HAP-1 (cell line): ENCODE results near the gene POM121.
"Not testable (repeated sequence)": the region's sequence is repeated elsewhere in the genome, so short reads cannot be mapped to it uniquely, and the experiment has no call there.

Source experiments
- DNase-seq, 2 experiments: peaks; one replicate each; pipeline ENCODE4 v3.0.0-alpha.2; 2016 to 2020; ENCODE audit warnings: low spot score in 2 of 2
- H3K27me3 ChIP-seq: fragments of 250-450 bp; sonication (Bioruptor Pico); 2 replicates; pipeline ENCODE4 v1.5.1; 2020; ENCODE audit warnings: low read depth, mild to moderate bottlenecking, moderate library complexity
- H3K36me3 ChIP-seq: fragments of 250-450 bp; sonication (Bioruptor Pico); replicated peaks from 2 replicates; pipeline ENCODE4 v1.5.1; 2020; ENCODE audit warnings: mild to moderate bottlenecking
- H3K4me1 ChIP-seq: fragments of 250-450 bp; sonication (Bioruptor Pico); 2 replicates; pipeline ENCODE4 v1.5.1; 2020; ENCODE audit warnings: mild to moderate bottlenecking
- H3K4me3 ChIP-seq: fragments of 250-450 bp; sonication (Bioruptor Pico); 2 replicates; pipeline ENCODE4 v1.5.1; 2020; ENCODE audit warnings: mild to moderate bottlenecking, moderate library complexity
- H3K9me3 ChIP-seq: fragments of 250-450 bp; sonication (Bioruptor Pico); 2 replicates; pipeline ENCODE4 v1.5.1; 2020; ENCODE audit warnings: mild to moderate bottlenecking, moderate library complexity
- in situ Hi-C: fragments of 300-500 bp; cut with MboI; formaldehyde crosslinking; loops from 3 replicates; pipeline ENCODE4 v1.14.3; 2020; ENCODE audit warnings: low sequenced_read_pairs, inconsistent platforms, mixed read lengths

The POM121 gene

DNA sequence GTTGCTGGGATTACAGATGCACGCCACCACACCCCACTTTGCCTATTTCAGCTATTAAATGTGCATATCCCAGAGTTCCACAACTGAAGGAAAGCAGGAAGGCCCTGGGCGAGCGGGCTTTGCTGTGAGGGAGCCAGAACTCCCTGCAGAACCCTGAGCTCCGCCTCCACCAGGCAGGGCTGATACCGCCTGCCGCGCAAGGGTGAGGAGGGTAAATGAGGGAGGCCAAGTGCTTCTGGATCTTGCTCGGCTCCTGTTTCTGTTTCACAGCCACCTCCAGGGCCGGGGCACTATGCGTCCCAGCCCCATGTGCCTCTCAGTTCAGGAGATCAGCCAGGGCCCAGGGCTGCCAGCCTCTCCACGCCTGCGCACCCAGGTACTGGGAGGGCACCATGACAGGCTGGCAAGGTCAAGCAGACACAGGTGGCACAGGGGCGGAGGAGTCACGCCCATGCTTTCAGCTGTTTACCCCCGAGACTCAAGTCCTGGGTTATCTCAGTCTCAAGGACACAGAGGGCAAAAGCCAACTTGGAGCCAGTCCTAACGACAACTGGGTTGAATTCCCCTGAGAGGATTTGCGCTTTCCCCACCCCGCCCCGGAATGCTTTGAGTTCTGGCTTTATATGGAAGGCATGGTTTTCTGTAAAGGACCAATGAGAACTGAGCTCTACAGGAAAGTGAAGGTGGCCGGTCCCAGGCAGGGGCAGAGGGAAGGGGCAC lies 35.9 kb downstream of the POM121 start:
- DNase-seq, H3K4me3 ChIP-seq, H3K27me3 ChIP-seq, in situ Hi-C loops, H3K9me3 ChIP-seq, H3K4me1 ChIP-seq, H3K36me3 ChIP-seq: not testable (repeated sequence)

DNA sequence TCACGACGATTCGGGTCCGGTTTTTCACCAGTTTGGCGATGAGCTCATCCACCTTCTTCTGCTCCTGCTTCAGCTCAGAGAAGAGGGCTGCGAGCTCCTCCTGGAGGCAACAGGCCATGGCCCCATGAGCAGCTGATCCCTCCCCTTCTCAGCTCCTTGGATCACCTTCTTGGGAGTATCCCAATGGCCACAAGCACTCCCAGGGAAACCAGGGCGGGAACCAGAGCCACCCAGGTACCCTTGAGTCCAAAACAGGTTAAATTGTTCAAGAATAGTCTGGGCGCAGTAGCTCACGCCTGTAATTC lies 36.4 kb downstream of the POM121 start:
- H3K4me1 ChIP-seq, in situ Hi-C loops, H3K4me3 ChIP-seq, H3K9me3 ChIP-seq, DNase-seq, H3K27me3 ChIP-seq, H3K36me3 ChIP-seq: not testable (repeated sequence)

DNA sequence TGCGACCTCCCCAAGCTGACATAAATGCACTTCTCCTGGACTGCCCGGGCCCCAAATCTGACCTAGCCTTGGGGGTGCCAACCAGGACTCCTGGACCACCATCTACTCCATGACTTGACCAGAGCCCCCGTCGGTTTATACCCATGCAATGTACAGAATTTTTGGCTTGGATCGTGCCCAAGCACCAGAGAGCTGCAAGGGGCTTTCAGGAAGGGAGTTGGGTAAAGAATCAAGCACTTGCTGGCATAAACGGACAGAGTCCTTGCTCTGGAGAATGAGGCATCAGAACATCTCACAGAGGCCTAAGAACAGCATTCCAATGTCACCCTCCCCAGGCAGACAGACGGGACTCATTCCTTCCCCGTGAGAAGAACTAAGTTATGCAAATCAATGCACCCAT lies 38.2 kb downstream of the POM121 start:
- H3K4me3 ChIP-seq, H3K4me1 ChIP-seq, H3K9me3 ChIP-seq, H3K36me3 ChIP-seq, H3K27me3 ChIP-seq, DNase-seq, in situ Hi-C loops: not testable (repeated sequence)

DNA sequence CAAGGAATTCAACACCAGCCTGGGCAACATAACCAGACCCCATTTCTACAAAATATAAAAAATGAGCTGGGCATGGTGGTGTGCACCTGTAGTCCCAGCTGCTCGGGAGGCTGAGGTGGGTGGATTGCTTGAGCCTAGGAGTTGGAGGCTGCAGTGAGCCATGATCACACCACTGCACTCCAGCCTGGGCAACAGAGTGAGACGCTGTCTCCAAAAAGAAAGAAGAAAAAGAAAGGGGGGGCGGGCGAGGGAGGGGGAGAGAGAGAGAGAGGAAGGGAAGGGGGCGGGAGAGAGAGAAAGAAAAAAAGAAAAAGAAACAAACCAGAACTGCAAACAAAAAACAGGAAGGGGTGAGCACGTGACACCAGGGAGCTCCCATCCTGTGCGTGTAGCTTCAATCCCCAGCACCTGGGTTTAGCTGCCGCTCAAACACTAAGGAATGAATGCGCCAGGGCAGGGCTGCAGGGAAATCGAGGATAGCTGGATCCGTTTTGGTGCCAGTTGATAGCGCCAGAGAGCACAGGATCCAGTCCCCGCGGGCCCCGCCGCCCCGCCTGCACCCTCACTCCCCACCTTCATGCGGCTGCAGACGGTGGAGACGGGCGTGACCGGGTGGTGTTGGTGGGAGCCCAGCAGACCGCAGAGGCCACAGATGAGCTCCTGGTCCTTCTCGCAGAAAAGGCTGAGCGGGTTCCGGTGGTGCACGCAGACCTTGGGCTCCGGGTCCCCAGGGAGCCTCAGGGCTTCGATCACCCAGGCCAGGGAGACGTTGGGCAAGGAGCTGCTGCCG lies 40.5 kb downstream of the POM121 start:
- H3K4me1 ChIP-seq, H3K4me3 ChIP-seq, DNase-seq, H3K27me3 ChIP-seq, in situ Hi-C loops, H3K36me3 ChIP-seq, H3K9me3 ChIP-seq: not testable (repeated sequence)

DNA sequence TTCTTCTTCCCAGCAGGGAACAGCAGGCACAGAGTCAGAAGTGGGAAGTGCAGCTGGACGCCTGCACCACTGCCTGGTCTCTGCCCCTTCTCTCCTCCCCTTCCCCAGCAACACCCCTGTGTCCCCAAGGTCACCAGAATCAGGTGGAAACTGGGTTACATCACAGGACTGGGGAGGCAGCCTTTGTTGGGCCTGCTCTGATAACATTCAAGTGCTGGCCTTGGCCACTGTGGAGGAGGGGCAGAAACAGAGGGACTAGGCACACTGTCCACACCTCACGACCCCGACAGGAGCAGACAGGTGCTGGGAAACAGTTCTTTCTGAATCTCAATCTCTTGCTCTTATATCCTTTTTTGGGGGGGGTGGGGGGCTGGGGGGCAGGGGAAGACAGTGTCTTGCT lies 42.0 kb downstream of the POM121 start:
- H3K27me3 ChIP-seq, H3K4me1 ChIP-seq, H3K4me3 ChIP-seq, DNase-seq, H3K36me3 ChIP-seq, in situ Hi-C loops, H3K9me3 ChIP-seq: not testable (repeated sequence)

DNA sequence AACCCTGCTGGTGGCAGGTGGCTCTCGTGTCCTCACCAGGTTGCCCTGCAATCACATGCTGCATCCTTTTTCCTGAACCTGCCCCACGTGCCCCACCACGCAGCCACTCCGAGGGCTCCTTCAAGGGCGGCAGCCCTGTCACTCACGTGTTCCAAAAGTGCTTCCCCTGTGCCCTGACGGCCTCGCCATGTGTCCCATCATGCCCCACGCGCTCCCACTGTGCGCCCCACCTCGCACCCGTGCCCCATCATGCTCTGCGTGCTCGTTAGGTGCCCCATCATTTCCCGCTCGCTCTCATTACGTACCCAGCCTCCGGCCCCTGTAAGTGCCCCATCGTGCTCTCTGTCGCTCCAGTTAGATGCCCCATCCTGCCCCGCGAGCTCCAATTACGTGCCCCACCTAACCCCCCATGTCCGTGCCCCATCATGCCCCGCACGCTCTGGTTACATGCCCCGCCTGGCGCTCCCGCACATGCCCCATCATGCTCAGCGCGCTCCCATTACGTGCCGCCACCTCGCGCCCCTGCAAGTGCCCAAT lies 44.2 kb downstream of the POM121 start, which contains the start of gene TRIM74:
TSS of gene TRIM74 (minus strand) at position 487 of the 537 bp plus-strand sequence. CDS start 3,309 bp downstream, outside the sequence.
- H3K36me3 ChIP-seq, H3K4me3 ChIP-seq, H3K9me3 ChIP-seq, DNase-seq, H3K27me3 ChIP-seq, H3K4me1 ChIP-seq, in situ Hi-C loops: not testable (repeated sequence)

DNA sequence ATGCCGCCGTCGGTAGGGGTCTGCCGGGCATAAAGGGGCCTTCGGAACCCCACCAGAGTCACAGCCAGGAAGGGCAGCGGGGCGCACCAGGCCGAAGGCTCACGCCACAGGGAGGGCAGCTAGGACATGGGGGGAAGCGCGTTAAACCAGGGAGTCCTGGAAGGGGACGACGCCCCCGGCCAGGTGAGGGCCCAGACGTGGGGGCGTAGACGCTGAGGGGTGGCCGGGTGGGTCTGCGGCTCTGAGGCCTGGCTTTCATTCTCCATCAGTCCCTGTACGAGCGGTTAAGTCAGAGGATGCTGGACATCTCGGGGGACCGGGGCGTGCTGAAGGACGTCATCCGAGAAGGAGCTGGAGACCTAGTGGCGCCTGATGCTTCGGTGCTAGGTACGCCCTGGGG lies 44.8 kb downstream of the POM121 start:
- H3K4me1 ChIP-seq, in situ Hi-C loops, H3K27me3 ChIP-seq, H3K4me3 ChIP-seq, H3K9me3 ChIP-seq, DNase-seq, H3K36me3 ChIP-seq: not testable (repeated sequence)

DNA sequence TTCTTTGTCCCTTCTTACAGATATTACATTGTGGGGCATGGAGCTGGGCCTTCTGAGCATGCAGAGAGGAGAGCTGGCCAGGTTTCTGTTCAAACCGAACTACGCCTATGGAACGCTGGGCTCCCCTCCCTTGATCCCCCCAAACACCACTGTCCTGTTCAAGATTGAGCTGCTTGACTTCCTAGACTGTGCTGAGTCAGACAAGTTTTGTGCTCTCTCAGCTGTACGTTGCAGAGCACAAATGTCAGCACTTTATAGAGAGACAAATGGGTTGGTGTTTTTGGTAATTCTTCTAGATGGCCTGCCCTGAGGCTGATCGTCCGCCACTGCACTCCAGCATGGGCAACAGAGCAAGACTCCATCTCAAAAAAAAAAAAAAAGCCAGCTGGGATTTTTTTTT lies 46.6 kb downstream of the POM121 start:
- H3K9me3 ChIP-seq, H3K4me1 ChIP-seq, in situ Hi-C loops, DNase-seq, H3K27me3 ChIP-seq, H3K36me3 ChIP-seq, H3K4me3 ChIP-seq: not testable (repeated sequence)

DNA sequence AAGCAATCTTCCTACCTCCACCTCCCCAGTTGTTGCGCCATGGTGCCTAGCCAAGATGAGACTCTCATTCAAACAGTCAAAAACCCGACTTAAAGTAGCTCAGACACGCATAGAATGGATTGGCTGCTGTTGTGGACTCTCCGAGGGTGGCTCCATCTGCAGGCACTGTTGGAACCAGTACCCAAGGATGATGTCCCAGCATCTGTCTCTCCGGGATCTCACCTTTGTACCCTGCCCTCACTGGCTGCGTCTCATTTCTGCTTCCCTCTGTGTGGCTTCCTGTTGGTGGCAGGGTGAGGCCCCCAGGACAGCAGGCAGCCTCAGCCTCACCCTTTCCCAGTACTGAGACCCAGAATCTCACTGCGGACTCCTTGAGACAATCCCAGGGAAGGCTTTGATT lies 49.9 kb downstream of the POM121 start:
- H3K27me3 ChIP-seq, H3K4me3 ChIP-seq, H3K4me1 ChIP-seq, DNase-seq, in situ Hi-C loops, H3K36me3 ChIP-seq, H3K9me3 ChIP-seq: not testable (repeated sequence)

DNA sequence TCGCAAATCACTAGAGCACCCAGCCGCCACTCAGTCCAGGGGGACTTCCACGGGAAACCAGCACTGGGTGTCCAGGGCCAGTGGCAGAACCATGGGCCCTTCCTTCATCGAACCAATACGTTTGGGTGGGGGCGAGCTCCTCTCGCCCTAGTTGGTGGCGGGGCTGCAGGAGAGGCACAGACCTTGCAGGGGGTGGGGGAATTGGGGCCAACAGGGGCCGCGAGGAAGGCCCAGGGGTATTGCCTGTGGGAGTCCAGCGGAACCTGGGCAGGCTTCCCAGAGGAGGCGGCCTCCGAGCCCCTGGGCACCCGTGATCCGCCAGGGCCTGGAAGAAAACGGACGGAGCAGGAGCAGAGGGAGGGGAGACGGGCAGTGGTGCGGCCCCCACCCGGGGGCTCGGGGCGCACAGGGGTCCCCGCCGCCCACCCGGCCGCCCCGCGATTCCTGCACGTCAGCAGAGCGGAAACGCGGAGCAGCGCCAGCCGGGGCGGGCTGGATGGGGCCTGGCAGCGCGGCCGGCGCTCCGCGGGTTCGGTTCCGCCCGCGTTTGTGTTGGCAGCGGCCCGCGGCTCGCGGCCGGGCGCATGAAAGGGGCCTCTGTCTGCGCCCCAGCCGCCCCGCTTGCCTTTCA lies 50.9 kb downstream of the POM121 start:
- in situ Hi-C loops, H3K4me1 ChIP-seq, H3K27me3 ChIP-seq, H3K36me3 ChIP-seq, H3K9me3 ChIP-seq, H3K4me3 ChIP-seq: not testable (repeated sequence)
- peak in 1 of 2 experiments; percentile 6 for DNase-seq

DNA sequence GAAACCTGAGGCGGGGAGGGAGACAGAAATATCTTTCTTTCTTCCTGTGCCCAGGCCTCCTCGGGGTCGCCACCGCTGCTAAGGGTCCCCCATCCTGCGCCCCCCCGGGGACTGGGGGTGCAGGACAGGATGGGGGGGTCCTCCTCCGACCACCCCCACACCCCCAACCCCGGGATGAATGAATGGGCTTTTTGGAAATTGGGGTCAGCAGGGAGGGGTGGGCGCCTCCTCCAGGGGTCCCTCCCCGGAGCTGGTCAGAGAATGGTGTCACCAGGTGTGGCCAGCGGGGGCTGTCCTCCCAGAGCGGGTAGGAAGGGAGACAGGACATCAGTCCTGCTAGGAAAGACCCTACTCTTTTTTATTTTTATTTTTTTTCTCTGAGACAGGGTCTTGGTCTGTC lies 51.5 kb downstream of the POM121 start:
- DNase-seq, result peak in 1 of 2 experiments; percentile 6
- H3K4me3 ChIP-seq, H3K4me1 ChIP-seq, H3K36me3 ChIP-seq, H3K27me3 ChIP-seq, in situ Hi-C loops, H3K9me3 ChIP-seq: not testable (repeated sequence)

DNA sequence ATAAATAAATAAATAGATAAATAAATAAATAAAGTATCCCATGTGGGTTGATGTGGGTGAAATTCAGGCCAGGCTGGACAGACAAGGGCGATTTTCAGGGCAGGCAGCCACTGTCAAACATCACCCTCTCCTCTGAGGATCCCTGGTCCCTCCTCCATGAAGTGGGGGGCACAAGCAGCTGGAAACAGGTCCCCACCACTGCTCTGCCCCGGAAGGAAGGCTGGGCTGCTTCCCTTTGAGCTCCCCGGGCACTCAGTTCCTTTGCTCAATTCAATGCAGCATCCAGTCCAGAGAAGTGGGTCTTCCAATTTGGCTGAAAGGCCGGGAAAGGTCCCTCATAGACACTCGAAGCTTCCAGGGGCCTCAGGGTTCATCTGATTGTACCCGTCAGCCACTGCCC lies 55.5 kb downstream of the POM121 start:
- H3K4me1 ChIP-seq, H3K4me3 ChIP-seq, DNase-seq, in situ Hi-C loops, H3K36me3 ChIP-seq, H3K27me3 ChIP-seq, H3K9me3 ChIP-seq: not testable (repeated sequence)

DNA sequence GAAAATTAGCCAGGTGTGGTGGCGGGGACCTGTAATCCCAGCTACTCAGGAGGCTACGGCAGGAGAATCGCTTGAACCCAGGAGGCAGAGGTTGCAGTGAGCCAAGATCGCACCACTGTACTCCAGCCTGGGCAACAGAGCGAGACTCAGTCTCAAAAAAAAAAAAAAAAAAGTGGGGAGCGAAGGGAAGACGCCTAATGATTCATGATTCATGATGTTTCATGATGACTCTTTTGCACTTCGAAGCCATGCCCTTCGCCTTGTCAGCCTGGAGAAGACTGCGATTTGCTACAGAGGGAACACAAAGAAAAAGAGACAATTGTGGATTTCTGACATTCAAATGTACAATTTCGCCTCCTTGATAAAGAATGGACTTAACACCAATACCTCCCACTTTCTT lies 57.2 kb downstream of the POM121 start:
- H3K36me3 ChIP-seq, in situ Hi-C loops, DNase-seq, H3K4me1 ChIP-seq, H3K9me3 ChIP-seq, H3K4me3 ChIP-seq, H3K27me3 ChIP-seq: not testable (repeated sequence)
